Esophagus squamous epithelium (tissue), 4 donors: ENCODE data around the gene BRD1.

ENCODE experiments used
- POLR2A ChIP-seq, 4 donors: fragments of 450-650 bp; IDR thresholded peaks; one replicate each; pipeline ENCODE4 v1.6.1; 2017; ENCODE audit warnings: antibody characterized with exemption in 4 of 4, mild to moderate bottlenecking in 4 of 4, moderate library complexity in 3 of 4
- TF ChIP-seq, protein P1 (sequence below), 6 experiments: fragments of 450-650 bp in 4 of 6; fragments of 200-600 bp in 2 of 6; sonication (generic) in 2 of 6; IDR thresholded peaks; one replicate each; pipeline ENCODE4 v1.5.1; 2016 to 2019; ENCODE audit warnings: antibody characterized with exemption in 6 of 6, mild to moderate bottlenecking in 4 of 6, moderate library complexity in 4 of 6

DNA sequence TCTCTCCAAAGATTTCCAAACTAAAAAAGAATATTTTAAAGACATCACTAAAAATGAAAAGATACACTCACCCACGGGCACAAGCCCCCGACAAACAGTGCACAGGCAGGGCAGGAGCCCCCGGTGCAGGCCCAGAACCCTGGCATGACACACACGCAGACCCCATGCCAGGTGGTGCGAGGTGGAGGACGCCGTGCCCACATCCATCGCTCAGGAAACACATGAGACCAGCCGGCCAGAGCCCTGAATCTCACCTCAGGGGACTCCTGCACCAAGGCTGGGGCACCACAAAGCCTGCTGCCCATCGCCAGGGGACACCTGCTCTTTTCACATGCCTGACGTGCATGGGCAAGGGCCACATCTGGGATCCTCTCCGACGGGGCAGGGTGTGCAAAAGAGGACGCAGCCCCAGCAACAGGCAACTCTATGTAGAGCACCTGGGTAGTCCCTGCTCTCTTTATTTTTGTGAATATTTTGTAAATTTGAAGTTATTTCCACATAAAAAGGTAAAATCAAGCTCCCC, 13.4 kb downstream of the BRD1 start:
- TF ChIP-seq, protein P1, sequence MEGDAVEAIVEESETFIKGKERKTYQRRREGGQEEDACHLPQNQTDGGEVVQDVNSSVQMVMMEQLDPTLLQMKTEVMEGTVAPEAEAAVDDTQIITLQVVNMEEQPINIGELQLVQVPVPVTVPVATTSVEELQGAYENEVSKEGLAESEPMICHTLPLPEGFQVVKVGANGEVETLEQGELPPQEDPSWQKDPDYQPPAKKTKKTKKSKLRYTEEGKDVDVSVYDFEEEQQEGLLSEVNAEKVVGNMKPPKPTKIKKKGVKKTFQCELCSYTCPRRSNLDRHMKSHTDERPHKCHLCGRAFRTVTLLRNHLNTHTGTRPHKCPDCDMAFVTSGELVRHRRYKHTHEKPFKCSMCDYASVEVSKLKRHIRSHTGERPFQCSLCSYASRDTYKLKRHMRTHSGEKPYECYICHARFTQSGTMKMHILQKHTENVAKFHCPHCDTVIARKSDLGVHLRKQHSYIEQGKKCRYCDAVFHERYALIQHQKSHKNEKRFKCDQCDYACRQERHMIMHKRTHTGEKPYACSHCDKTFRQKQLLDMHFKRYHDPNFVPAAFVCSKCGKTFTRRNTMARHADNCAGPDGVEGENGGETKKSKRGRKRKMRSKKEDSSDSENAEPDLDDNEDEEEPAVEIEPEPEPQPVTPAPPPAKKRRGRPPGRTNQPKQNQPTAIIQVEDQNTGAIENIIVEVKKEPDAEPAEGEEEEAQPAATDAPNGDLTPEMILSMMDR (IDR thresholded peaks at IDR 0.05): no peak
- no peak for TF ChIP-seq POLR2A (IDR thresholded peaks at IDR 0.05)
